ENCODE results near the gene LRP3.
A peak's percentile ranks its signal among the peaks of the same experiment; 100 is the strongest.
"Not testable (repeated sequence)": the region's sequence is repeated elsewhere in the genome, so short reads cannot be mapped to it uniquely, and the experiment has no call there.

The LRP3 gene

DNA sequence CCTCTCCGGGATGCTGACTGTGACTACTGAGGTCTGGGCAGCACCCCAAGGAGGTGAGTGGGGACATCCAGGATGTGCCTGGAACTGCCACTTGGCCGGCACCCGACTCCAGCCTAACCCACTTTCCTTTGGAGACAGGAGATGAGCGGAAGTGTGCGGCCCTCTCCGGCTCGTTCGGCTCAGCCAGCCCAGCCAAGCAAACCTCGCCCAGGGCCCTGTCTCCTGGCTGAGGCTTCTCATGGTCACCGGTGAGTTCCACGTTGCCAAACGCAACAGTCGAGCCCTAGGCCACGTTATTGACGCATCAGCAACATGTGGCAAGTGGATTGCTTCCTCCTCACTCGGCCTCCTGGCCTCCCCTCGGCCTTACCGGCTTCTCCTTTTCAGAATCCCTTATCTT is 26.0 kb downstream of the LRP3 start:
- DNase-seq = no peak

GRCh38 chr19:33220735-33221134 is 26.6 kb downstream of the LRP3 start:
- no peak for DNase-seq

- no peak for DNase-seq
Measured at GRCh38 chr19:33221638-33222037, 27.5 kb downstream of the LRP3 start.

GRCh38 chr19:33222255-33222654 is 28.1 kb downstream of the LRP3 start:
- DNase-seq = not testable (repeated sequence)

- DNase-seq = no peak
Measured at GRCh38 chr19:33224694-33225457, 30.7 kb downstream of the LRP3 start.

- no peak for DNase-seq
Measured at GRCh38 chr19:33225458-33225926, 31.4 kb downstream of the LRP3 start, which contains the start of gene SLC7A10. TSS of gene SLC7A10 (minus strand) at chr19:33225850. CDS start at chr19:33225703, 147 bp downstream.

GRCh38 chr19:33226550-33227241 is 32.6 kb downstream of the LRP3 start:
- DNase-seq = no peak

GRCh38 chr19:33227242-33227650 is 33.1 kb downstream of the LRP3 start:
- no peak for DNase-seq

DNA sequence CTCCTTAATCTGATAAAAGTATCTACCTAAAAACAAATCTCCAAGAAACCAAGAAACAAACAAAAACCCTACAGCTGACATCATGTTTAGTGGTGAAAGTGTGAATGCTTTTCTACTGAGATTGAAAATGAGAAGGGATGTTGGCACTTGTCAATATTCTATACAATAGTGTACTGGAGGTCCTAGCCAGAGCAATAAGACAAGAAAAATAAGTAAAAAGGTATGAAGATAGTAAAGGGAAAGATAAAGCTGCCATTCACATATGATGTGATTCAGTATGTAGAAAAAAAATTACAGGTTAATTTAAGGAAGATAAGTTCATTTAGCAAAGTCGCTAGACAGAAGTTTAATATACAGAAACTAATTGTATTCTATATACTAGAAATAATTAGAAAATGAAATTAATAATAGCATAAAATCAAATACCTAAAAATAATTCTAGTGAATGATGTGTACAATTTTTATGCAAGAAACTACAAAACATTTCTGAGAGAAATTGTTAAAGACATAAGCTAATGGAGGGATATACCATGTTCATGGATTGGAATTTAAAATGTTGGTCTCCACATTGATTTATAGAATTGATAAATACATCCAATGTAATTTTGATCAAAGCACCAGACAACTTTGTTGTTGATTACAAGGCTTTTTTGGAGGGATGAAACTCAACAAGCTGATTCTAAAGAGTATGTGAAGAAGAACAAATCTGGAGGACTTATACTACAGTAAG is 33.9 kb downstream of the LRP3 start:
- no peak for DNase-seq

DNA sequence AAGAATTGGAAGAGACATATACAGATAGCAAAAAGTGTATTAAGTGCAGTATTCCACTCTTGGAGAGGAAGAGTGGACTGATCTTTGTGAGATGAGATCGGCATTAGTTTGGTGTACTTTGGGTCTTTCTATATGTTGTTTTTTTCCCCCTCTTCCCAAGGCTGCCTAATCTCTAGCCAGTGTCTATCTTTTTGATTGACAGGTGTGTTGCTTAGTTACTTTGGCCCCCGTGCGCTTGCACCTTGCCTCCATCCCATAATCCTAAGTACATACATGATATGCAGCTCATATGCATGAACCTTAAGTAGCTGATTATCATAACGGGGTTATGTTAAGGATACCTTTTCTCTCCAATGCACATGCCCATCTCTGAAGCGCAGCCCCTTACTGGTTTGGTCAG is 35.8 kb downstream of the LRP3 start:
- DNase-seq = no peak

GRCh38 chr19:33231511-33231910 is 37.4 kb downstream of the LRP3 start:
- DNase-seq = no peak

DNA sequence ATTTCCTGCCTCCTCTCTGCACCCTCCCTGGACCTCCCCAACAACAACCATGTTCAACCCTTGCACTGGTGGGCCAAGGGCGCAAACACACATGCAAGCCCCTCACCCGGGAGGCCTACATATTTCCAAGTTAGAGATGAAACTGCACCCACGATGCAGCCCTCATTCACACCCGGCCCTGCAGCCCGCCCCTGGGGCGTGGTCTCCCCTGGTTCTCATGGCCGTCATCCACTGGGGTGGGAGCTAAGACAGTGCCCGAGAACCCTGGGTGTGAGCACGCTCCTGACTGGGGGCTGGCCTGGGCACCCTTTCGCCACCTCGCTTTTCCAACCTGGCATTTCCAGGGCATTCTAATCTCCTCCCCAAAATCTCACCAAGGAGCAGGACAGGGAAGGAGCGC is 38.5 kb downstream of the LRP3 start:
- DNase-seq = no peak

GRCh38 chr19:33233056-33233873 is 39.1 kb downstream of the LRP3 start:
- DNase-seq = no peak

DNA sequence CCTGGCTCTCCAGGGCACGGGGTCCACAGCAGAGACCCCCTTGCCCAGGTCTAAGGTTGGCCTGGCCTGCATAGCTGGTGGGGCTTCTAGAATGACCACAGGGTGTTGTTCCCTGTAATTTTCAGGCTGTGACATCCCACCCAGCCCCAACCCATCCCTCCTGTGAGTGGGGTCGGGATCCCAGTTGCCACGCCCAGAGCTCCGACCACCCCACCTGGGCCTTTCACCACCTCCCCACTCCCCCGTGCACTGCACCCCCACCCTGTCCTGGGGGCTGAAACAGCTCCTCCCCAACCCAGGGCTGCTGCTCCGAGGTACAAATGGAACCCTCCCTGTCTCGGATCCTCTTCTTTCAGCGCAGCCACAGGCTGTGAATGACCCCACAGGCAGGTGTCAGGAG is 40.0 kb downstream of the LRP3 start:
- DNase-seq = no peak

DNA sequence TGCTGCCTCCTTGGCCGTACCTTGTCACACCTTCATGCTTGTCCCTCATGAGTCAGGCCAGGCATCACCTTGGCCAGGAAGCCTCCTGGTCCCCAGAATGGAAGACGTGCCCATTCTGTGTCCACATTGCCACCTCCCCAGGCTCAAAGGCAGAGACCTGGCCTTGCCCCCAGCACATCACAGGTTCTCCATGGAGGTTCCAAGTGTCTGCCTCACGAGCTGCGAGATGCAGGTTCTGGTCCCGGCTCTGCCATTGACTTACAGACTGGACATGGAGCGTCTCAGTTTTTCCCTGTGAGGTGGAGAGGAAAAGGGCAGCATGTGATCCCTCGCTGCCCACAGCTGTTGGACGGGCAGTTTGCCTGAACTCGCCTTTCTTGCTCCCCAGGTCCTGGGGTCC is 40.6 kb downstream of the LRP3 start:
- DNase-seq = peak; percentile 4

DNA sequence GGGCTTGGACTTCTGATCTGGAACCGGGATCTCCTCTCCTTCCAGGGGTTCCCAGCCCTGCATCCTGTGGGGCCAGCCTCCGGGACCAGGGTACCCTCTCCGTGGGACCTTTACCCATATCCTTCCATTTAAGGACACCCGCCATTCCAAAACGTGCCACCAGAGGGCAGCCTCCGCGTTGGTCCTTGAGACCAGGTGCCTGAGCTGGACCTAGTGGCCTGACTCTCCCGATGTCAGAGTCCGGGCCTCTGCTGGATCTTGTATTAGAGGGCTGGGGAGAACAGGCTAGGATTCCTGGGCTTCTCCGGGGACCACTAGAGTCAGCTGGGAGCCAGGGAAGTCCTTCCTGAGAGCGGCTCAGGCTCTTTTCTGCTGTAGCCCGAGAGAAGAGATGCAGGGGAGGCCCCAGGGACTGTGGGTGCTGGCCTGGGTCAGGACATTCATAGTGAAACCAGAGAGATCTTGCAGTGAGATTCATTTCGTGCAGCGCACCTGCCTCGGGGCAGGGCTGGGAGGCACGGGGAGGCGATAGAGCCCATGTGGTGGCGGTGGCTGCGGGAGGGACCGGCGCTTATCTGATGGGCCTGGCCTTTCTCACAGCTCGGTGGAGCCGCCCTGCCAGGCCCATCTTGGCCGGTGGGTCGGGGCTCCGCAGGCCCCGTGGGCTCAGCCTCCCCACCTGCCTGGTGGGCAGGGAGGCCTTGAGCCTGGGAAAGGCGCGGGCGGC is 41.3 kb downstream of the LRP3 start:
- peak; percentile 67 for DNase-seq

- peak; percentile 13 for DNase-seq
Measured at GRCh38 chr19:33235996-33236350, 41.8 kb downstream of the LRP3 start.

GRCh38 chr19:33236696-33237390 is 42.7 kb downstream of the LRP3 start:
- peak; percentile 10 for DNase-seq

DNA sequence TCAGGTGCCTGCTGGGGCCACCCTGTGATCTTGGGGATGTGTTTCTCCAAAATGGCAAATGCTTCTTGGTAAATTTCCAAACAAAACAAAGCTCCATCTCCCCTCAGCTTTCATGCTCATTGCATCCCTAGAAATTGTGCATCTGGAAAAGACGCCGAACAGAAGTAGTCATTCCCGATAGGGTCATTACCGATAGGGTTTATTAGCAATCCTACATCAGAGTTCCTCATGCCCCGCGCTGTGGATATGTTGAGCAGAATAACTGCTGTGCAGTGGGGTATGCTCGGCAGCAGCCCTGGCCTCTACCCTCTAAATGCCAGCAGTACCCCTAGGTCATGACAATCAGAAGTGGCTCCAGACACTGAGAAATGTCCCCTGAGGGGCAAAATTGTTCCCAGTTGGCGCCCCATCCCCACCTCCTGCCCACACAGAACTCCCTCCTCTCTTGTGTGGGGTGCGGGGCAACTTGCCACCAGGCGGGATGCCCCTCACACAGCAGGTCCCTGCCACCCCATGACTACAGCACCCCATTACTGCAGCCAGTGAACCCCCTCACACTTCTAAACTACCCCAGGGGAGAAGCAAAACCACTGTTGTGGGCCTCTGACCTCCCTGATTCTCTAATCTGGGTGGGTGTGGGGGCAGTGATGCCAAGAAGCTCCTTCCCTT is 44.5 kb downstream of the LRP3 start:
- DNase-seq = peak; percentile 10

DNA sequence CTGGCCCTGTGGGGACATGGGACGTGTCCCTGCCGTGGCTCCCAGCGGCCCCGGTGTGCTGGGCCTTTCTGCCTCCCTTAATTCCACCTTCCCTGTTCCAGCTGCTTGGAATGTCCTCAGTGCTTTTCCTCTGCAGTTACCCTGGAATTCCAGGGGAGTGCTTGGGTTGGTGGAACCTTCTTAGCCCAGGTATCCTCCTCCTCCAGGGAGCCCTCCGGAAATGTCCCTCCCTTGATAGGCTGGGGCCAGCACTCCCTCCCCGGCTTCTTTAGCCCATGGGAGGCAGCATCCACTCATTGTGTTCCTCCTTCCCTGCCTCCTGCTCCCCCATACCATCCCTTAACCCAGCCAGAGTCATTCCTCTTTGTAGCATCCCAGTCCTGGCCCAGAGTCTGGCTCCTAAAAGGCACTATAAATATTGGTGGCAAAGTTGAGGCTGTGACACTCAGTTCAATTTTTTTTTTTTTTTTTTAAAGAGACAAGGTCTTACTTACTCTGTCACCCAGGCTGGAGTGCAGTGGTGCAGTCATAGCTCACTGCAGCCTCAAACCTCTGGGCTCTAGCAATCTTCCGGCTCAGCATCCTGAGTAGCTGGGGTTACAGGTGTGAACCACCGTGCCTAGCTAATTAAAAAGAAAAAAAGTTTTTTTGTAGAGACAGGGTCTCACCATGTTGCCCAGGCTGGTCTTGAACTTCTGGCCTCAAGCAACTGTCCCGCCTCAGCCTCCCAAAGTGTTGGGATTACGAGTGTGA is 45.3 kb downstream of the LRP3 start:
- DNase-seq = peak; percentile 23
